ENCODE results near the gene AFF2.

DNA sequence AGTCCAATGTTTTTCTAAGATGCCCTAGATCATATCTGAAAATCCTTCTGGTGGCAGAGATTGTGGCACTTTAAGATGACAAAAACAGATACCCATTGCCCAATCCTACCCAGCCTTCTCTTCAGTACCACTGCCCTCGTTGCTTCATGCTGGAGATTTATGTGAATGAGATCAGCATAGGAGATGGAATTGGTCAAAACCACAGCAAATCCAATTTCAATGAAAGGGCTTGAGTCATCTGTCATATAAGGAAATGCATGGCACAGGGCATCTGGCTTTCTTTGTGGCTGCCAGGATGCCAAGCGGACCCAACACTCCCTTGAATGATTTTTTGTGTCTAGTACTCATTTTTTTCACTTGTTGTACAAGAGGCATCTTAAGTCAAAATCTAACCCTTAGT lies 16.8 kb downstream of the AFF2 start:
- TF ChIP-seq, protein P1, sequence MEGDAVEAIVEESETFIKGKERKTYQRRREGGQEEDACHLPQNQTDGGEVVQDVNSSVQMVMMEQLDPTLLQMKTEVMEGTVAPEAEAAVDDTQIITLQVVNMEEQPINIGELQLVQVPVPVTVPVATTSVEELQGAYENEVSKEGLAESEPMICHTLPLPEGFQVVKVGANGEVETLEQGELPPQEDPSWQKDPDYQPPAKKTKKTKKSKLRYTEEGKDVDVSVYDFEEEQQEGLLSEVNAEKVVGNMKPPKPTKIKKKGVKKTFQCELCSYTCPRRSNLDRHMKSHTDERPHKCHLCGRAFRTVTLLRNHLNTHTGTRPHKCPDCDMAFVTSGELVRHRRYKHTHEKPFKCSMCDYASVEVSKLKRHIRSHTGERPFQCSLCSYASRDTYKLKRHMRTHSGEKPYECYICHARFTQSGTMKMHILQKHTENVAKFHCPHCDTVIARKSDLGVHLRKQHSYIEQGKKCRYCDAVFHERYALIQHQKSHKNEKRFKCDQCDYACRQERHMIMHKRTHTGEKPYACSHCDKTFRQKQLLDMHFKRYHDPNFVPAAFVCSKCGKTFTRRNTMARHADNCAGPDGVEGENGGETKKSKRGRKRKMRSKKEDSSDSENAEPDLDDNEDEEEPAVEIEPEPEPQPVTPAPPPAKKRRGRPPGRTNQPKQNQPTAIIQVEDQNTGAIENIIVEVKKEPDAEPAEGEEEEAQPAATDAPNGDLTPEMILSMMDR (IDR thresholded peaks at IDR 0.05) = no peak
- no peak for TF ChIP-seq POLR2A (IDR thresholded peaks at IDR 0.05)
